ENCODE data around the gene SLITRK2. TPM values are rescaled to one million over a fixed set of nuclear protein-coding genes. Genes with fewer than 3 reads are reported as not detected.

The SLITRK2 gene
- total RNA-seq, 1 experiment from 2014 or later, result not detected

- no TSS peak for BruUV-seq (replicated peaks)
- Histone ChIP-seq H3K4me1 (ENCODE audit: insufficient read depth, low read length, poor library complexity, severe bottlenecking) (no peaks in the 10 kb centered on the region), H3K27ac (ENCODE audit: low read depth, low read length, poor library complexity, severe bottlenecking) (no peak overlapping the region), H3K9me3 (ENCODE audit: low read depth, low read length, poor library complexity, severe bottlenecking) (peaks cover 15% of the 10 kb centered on the region), H3K27me3 (replicated peaks; ENCODE audit: insufficient read depth, low read depth, low read length, poor library complexity) (no peaks in the 10 kb centered on the region), H3K4me3 (ENCODE audit: low read depth, low read length, poor library complexity, severe bottlenecking) (no peak overlapping the region), H3K36me3 (ENCODE audit: insufficient read depth, low read length, poor library complexity, severe bottlenecking) (no peaks in the 10 kb centered on the region)
- intact Hi-C loops (cut with micrococcal nuclease; ENCODE audit: unreplicated experiment), result no loop called here
- DNase-seq (ENCODE audit: low spot score), result no peak
- no peak for TF ChIP-seq EZH2 (IDR thresholded peaks at IDR 0.05; ENCODE audit: borderline replicate concordance, low read depth, low read length, poor library complexity, severe bottlenecking)
- TF ChIP-seq, protein P1, sequence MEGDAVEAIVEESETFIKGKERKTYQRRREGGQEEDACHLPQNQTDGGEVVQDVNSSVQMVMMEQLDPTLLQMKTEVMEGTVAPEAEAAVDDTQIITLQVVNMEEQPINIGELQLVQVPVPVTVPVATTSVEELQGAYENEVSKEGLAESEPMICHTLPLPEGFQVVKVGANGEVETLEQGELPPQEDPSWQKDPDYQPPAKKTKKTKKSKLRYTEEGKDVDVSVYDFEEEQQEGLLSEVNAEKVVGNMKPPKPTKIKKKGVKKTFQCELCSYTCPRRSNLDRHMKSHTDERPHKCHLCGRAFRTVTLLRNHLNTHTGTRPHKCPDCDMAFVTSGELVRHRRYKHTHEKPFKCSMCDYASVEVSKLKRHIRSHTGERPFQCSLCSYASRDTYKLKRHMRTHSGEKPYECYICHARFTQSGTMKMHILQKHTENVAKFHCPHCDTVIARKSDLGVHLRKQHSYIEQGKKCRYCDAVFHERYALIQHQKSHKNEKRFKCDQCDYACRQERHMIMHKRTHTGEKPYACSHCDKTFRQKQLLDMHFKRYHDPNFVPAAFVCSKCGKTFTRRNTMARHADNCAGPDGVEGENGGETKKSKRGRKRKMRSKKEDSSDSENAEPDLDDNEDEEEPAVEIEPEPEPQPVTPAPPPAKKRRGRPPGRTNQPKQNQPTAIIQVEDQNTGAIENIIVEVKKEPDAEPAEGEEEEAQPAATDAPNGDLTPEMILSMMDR (conservative IDR thresholded peaks at IDR 0.05; ENCODE audit: low read depth, low read length), result no peak
- ChIA-PET CTCF (no interaction called here), POLR2A (ENCODE audit: low non-redundant PET) (no interaction called here)
Observed at GRCh38 chrX:145803508-145803907, 14.1 kb upstream of the SLITRK2 start.

DNA sequence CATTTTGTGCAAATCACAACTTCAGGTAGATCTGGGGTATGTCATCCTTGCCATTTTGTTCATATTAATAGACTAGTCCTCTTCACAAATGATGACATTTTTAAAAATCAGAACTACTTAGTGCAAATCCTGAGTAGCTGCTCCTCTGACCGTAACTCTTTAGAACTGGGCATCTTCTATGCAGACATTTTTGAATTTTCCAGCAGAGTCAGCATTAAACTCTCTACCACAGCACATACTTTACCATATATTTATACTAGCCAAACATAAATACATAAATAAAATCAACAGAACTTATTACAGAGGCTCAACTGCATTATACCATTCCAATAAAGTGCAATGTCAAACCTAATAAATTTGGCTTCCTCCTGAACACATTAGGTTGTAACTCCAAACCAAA lies 4.5 kb upstream of the SLITRK2 start:
- no peak for TF ChIP-seq EZH2 (IDR thresholded peaks at IDR 0.05; ENCODE audit: borderline replicate concordance, low read depth, low read length, poor library complexity, severe bottlenecking)
- TF ChIP-seq, protein P1 (conservative IDR thresholded peaks at IDR 0.05; ENCODE audit: low read depth, low read length), result no peak
- Histone ChIP-seq H3K36me3 (ENCODE audit: insufficient read depth, low read length, poor library complexity, severe bottlenecking) (no peaks in the 10 kb centered on the region), H3K27ac (ENCODE audit: low read depth, low read length, poor library complexity, severe bottlenecking) (no peak overlapping the region), H3K4me3 (ENCODE audit: low read depth, low read length, poor library complexity, severe bottlenecking) (no peak overlapping the region), H3K4me1 (ENCODE audit: insufficient read depth, low read length, poor library complexity, severe bottlenecking) (no peaks in the 10 kb centered on the region), H3K27me3 (replicated peaks; ENCODE audit: insufficient read depth, low read depth, low read length, poor library complexity) (peaks cover 15% of the 10 kb centered on the region), H3K9me3 (ENCODE audit: low read depth, low read length, poor library complexity, severe bottlenecking) (no peaks in the 10 kb centered on the region)
- ChIA-PET POLR2A (ENCODE audit: low non-redundant PET) (no interaction called here), CTCF (no interaction called here)
- intact Hi-C loops (cut with micrococcal nuclease; ENCODE audit: unreplicated experiment), result no loop called here
- BruUV-seq (replicated peaks), result no TSS peak
- DNase-seq (ENCODE audit: low spot score), result no peak

DNA sequence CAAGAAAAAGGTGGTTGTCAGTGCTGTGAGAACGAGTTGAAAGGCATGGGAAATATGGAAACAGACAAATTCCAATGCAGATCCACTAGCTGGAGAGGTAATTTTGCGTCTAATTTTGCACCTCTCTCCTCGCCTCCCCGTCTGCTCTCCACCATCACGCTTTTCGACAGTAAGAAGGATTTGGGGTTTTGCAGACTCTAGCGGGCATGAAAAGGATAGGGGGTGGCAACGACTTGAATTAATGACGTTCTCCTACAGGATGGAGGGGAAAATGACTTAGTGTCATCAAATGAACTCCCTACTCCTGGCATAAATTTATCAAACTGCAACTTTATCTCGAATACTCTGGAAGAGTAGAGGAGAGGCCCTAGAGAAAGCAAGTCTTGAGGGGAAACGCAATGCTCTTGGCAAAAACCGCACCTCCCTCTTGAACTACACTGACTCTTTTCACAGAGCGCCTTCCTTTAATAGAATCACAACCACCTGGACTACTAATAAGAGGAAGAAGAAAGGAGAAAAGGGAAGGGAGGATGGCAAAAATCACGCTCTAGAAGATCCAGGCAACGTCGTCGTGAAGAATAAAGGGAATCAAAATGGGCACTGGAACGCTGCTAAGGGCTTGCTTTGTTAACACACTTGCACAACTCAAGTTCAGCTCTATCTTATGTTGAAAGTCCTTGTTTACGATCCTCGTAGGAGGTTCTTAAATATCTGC lies 871 bp upstream of the SLITRK2 start:
- ChIA-PET POLR2A (ENCODE audit: low non-redundant PET) (no interaction called here), CTCF (no interaction called here)
- Histone ChIP-seq H3K9me3 (ENCODE audit: low read depth, low read length, poor library complexity, severe bottlenecking) (no peaks in the 10 kb centered on the region), H3K27me3 (replicated peaks; ENCODE audit: insufficient read depth, low read depth, low read length, poor library complexity) (peaks cover 41% of the 10 kb centered on the region), H3K27ac (ENCODE audit: low read depth, low read length, poor library complexity, severe bottlenecking) (no peak overlapping the region), H3K4me1 (ENCODE audit: insufficient read depth, low read length, poor library complexity, severe bottlenecking) (no peaks in the 10 kb centered on the region), H3K36me3 (ENCODE audit: insufficient read depth, low read length, poor library complexity, severe bottlenecking) (no peaks in the 10 kb centered on the region), H3K4me3 (ENCODE audit: low read depth, low read length, poor library complexity, severe bottlenecking) (no peak overlapping the region)
- TF ChIP-seq EZH2 (IDR thresholded peaks at IDR 0.05; ENCODE audit: borderline replicate concordance, low read depth, low read length, poor library complexity, severe bottlenecking), result no peak
- TF ChIP-seq, protein P1 (conservative IDR thresholded peaks at IDR 0.05; ENCODE audit: low read depth, low read length), result no peak
- no peak for DNase-seq (ENCODE audit: low spot score)
- BruUV-seq (replicated peaks), result no TSS peak
- intact Hi-C loops (cut with micrococcal nuclease; ENCODE audit: unreplicated experiment), result no loop called here
